HG03135 (cell line): ENCODE results near the gene CACNA2D3.

Source experiments
- ATAC-seq: cut with Tn5 transposase; IDR thresholded peaks from one replicate; pipeline ENCODE4 v1.9.1; 2021; ENCODE audit warnings: mild to moderate bottlenecking, moderate library complexity; ENCODE audit not compliant: unreplicated experiment

The CACNA2D3 gene

GRCh38 chr3:54126551-54126950 is 4.2 kb downstream of the CACNA2D3 start:
- no peak for ATAC-seq

GRCh38 chr3:54127499-54128056 is 5.2 kb downstream of the CACNA2D3 start:
- no peak for ATAC-seq

GRCh38 chr3:54131026-54131605 is 8.8 kb downstream of the CACNA2D3 start:
- no peak for ATAC-seq

- no peak for ATAC-seq
Measured at GRCh38 chr3:54131890-54132289, 9.5 kb downstream of the CACNA2D3 start.

GRCh38 chr3:54132685-54133084 is 10.3 kb downstream of the CACNA2D3 start:
- no peak for ATAC-seq

GRCh38 chr3:54133196-54133595 is 10.8 kb downstream of the CACNA2D3 start:
- no peak for ATAC-seq

GRCh38 chr3:54134155-54134554 is 11.8 kb downstream of the CACNA2D3 start:
- no peak for ATAC-seq

GRCh38 chr3:54134713-54135112 is 12.4 kb downstream of the CACNA2D3 start:
- no peak for ATAC-seq

GRCh38 chr3:54137311-54137710 is 15.0 kb downstream of the CACNA2D3 start:
- no peak for ATAC-seq

- no peak for ATAC-seq
Measured at GRCh38 chr3:54138937-54139547, 16.7 kb downstream of the CACNA2D3 start.

- no peak for ATAC-seq
Measured at GRCh38 chr3:54139630-54140029, 17.3 kb downstream of the CACNA2D3 start.

- no peak for ATAC-seq
Measured at GRCh38 chr3:54144284-54144683, 21.9 kb downstream of the CACNA2D3 start.

GRCh38 chr3:54146506-54147239 is 24.3 kb downstream of the CACNA2D3 start:
- no peak for ATAC-seq

GRCh38 chr3:54150864-54151467 is 28.6 kb downstream of the CACNA2D3 start:
- ATAC-seq = no peak

- ATAC-seq = no peak
Measured at GRCh38 chr3:54153477-54153876, 31.1 kb downstream of the CACNA2D3 start.

GRCh38 chr3:54157860-54158259 is 35.5 kb downstream of the CACNA2D3 start:
- ATAC-seq = no peak

GRCh38 chr3:54159917-54160316 is 37.6 kb downstream of the CACNA2D3 start:
- no peak for ATAC-seq

GRCh38 chr3:54163441-54163840 is 41.1 kb downstream of the CACNA2D3 start:
- no peak for ATAC-seq

GRCh38 chr3:54164192-54164975 is 42.0 kb downstream of the CACNA2D3 start:
- ATAC-seq = no peak

GRCh38 chr3:54165865-54166264 is 43.5 kb downstream of the CACNA2D3 start:
- no peak for ATAC-seq

GRCh38 chr3:54167999-54168398 is 45.6 kb downstream of the CACNA2D3 start:
- no peak for ATAC-seq
